WTC11 (cell line): ENCODE measurements around the gene CARMIL1.

ENCODE experiments used
- ATF1 ChIP-seq: sonication (generic); formaldehyde crosslinking; IDR thresholded peaks from 2 replicates; pipeline ENCODE4 v1.8.1; 2023; ENCODE audit warnings: mild to moderate bottlenecking, moderate library complexity, missing genetic modification reagents
- CREB1 ChIP-seq: sonication (generic); formaldehyde crosslinking; IDR thresholded peaks from 2 replicates; pipeline ENCODE4 v1.8.0; 2023; ENCODE audit warnings: mild to moderate bottlenecking, missing genetic modification reagents
- ELF4 ChIP-seq: sonication (generic); formaldehyde crosslinking; IDR thresholded peaks from 2 replicates; pipeline ENCODE4 v1.8.1; 2022; ENCODE audit warnings: low read depth, mild to moderate bottlenecking, moderate library complexity, missing genetic modification reagents
- NR1H2 ChIP-seq: sonication (generic); formaldehyde crosslinking; IDR thresholded peaks from 2 replicates; pipeline ENCODE4 v1.9.0; 2021; ENCODE audit warnings: mild to moderate bottlenecking, moderate library complexity, missing genetic modification reagents
- NR2C2 ChIP-seq: sonication (generic); formaldehyde crosslinking; IDR thresholded peaks from 2 replicates; pipeline ENCODE4 v1.8.0; 2022; ENCODE audit warnings: mild to moderate bottlenecking, missing genetic modification reagents
- ZNF121 ChIP-seq: sonication (generic); formaldehyde crosslinking; IDR thresholded peaks from 2 replicates; pipeline ENCODE4 v1.8.0; 2023; ENCODE audit warnings: missing genetic modification reagents
- ZNF138 ChIP-seq: sonication (generic); formaldehyde crosslinking; conservative IDR thresholded peaks from 2 replicates; pipeline ENCODE4 v1.8.1; 2022; ENCODE audit warnings: mild to moderate bottlenecking, moderate library complexity, missing genetic modification reagents
- TF ChIP-seq, protein P1 (sequence below): fragments of 200-600 bp; IDR thresholded peaks from 2 replicates; pipeline ENCODE4 v1.8.0; 2022; ENCODE audit warnings: antibody characterized with exemption
- TF ChIP-seq, protein P2 (sequence below): sonication (generic); formaldehyde crosslinking; IDR thresholded peaks from 2 replicates; pipeline ENCODE4 v1.8.1; 2022; ENCODE audit warnings: mild to moderate bottlenecking, missing genetic modification reagents, moderate library complexity, borderline replicate concordance
- TF ChIP-seq, protein P3 (sequence below): sonication (generic); formaldehyde crosslinking; IDR thresholded peaks from 2 replicates; pipeline ENCODE4 v1.8.0; 2022; ENCODE audit warnings: mild to moderate bottlenecking, missing genetic modification reagents

DNA sequence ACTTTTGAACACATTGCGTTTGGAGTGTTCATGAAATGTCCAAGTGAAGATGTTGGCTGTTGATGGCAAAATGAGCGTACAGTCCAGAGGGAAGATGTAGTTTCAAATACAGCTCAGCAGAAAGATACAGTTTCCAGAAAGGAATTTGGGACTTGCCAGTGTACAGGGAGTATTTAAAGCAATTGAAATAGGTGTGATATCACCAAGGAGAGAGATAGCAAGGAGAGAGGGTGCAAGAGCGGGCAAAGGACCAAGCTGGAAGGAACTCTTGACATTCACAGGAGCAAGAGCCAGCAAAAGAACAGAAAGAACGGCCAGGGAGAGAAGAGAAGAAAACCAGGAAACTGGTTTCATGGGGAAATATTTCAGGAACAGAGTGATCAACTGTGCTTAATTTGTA, 47.8 kb downstream of the CARMIL1 start:
- TF ChIP-seq, protein P1, sequence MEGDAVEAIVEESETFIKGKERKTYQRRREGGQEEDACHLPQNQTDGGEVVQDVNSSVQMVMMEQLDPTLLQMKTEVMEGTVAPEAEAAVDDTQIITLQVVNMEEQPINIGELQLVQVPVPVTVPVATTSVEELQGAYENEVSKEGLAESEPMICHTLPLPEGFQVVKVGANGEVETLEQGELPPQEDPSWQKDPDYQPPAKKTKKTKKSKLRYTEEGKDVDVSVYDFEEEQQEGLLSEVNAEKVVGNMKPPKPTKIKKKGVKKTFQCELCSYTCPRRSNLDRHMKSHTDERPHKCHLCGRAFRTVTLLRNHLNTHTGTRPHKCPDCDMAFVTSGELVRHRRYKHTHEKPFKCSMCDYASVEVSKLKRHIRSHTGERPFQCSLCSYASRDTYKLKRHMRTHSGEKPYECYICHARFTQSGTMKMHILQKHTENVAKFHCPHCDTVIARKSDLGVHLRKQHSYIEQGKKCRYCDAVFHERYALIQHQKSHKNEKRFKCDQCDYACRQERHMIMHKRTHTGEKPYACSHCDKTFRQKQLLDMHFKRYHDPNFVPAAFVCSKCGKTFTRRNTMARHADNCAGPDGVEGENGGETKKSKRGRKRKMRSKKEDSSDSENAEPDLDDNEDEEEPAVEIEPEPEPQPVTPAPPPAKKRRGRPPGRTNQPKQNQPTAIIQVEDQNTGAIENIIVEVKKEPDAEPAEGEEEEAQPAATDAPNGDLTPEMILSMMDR, result no peak
- no peak for TF ChIP-seq ATF1
- TF ChIP-seq ZNF121, result no peak
- TF ChIP-seq NR2C2, result no peak
- no peak for TF ChIP-seq NR1H2
- TF ChIP-seq, protein P2, sequence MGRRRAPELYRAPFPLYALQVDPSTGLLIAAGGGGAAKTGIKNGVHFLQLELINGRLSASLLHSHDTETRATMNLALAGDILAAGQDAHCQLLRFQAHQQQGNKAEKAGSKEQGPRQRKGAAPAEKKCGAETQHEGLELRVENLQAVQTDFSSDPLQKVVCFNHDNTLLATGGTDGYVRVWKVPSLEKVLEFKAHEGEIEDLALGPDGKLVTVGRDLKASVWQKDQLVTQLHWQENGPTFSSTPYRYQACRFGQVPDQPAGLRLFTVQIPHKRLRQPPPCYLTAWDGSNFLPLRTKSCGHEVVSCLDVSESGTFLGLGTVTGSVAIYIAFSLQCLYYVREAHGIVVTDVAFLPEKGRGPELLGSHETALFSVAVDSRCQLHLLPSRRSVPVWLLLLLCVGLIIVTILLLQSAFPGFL (CRISPR knock-in tag), result no peak
- TF ChIP-seq, protein P3, sequence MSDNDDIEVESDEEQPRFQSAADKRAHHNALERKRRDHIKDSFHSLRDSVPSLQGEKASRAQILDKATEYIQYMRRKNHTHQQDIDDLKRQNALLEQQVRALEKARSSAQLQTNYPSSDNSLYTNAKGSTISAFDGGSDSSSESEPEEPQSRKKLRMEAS, result no peak
- no peak for TF ChIP-seq CREB1 (CRISPR knock-in tag)
- TF ChIP-seq ELF4 (CRISPR knock-in tag), result no peak
- no peak for TF ChIP-seq ZNF138 (CRISPR knock-in tag)
